GM23338 (cell line): ENCODE results near the gene LPP.

Experiments
- CTCF ChIP-seq, 2 experiments: fragments of 200-600 bp in 1 of 2; sonication (generic) in 1 of 2; conservative IDR thresholded peaks; 2 replicates each; pipeline versions ENCODE4 v1.5.1 to v1.6.1; 2016 to 2017; ENCODE audit warnings: antibody characterized with exemption in 2 of 2, low read depth in 2 of 2, mild to moderate bottlenecking in 2 of 2, moderate library complexity in 1 of 2
- EZH2 ChIP-seq: fragments of 200-600 bp; sonication (generic); IDR thresholded peaks from one replicate; pipeline ENCODE4 v1.8.0; 2017; ENCODE audit warnings: antibody characterized with exemption, mild to moderate bottlenecking, low read depth; ENCODE audit not compliant: unreplicated experiment
- POLR2AphosphoS5 ChIP-seq: IDR thresholded peaks from 2 replicates; pipeline ENCODE4 v1.6.1; 2016; ENCODE audit warnings: antibody characterized with exemption, low read depth

GRCh38 chr3:188937389-188937788 is 783.4 kb downstream of the LPP start:
- TF ChIP-seq EZH2 (no peak), CTCF (conservative IDR thresholded peaks at IDR 0.05; ENCODE audit: low read depth in 2 of 2) (no peak), POLR2AphosphoS5 (no peak)
